Epithelial cell of prostate (primary cell): ENCODE measurements around the gene HERPUD2.
A peak's percentile ranks its signal among the peaks of the same experiment; 100 is the strongest.

ENCODE experiments used
- DNase-seq: peaks from one replicate; pipeline ENCODE4 v3.0.0-alpha.2; 2011; ENCODE audit warnings: low read depth, low spot score
- H3K27ac ChIP-seq: fragments of 450-650 bp; 2 replicates; pipeline ENCODE4 v1.5.1; 2017; ENCODE audit warnings: mild to moderate bottlenecking

The HERPUD2 gene

GRCh38 chr7:35694784-35695472 is at the start of gene HERPUD2:
Gene HERPUD2, minus strand, starts transcription at chr7:35695135. Its CDS starts 805 bp downstream, at chr7:35694330.
- peak within 1 kb of the TSS; percentile 89 for H3K27ac ChIP-seq
- DNase-seq: peak; percentile 60

GRCh38 chr7:35738889-35739288 is 44.0 kb upstream of the HERPUD2 start:
- no peak overlapping the region for H3K27ac ChIP-seq
- no peak for DNase-seq

- peak; percentile 86 for DNase-seq
- H3K27ac ChIP-seq: peak overlapping the region; percentile 67
These were observed 41.8 kb upstream of the HERPUD2 start for GRCh38 chr7:35736725-35737124.

GRCh38 chr7:35735396-35735795 is 40.5 kb upstream of the HERPUD2 start:
- no peak overlapping the region for H3K27ac ChIP-seq
- no peak for DNase-seq

GRCh38 chr7:35734001-35734483 is 39.1 kb upstream of the HERPUD2 start:
- no peak for DNase-seq
- no peak overlapping the region for H3K27ac ChIP-seq

GRCh38 chr7:35731349-35731748 is 36.4 kb upstream of the HERPUD2 start:
- no peak overlapping the region for H3K27ac ChIP-seq
- no peak for DNase-seq

GRCh38 chr7:35729061-35729783 is 34.3 kb upstream of the HERPUD2 start:
- no peak overlapping the region for H3K27ac ChIP-seq
- DNase-seq: no peak

GRCh38 chr7:35728412-35729060 is 33.6 kb upstream of the HERPUD2 start:
- DNase-seq: no peak
- no peak overlapping the region for H3K27ac ChIP-seq

GRCh38 chr7:35727571-35727970 is 32.6 kb upstream of the HERPUD2 start:
- no peak overlapping the region for H3K27ac ChIP-seq
- peak; percentile 18 for DNase-seq

GRCh38 chr7:35726654-35727053 is 31.7 kb upstream of the HERPUD2 start:
- no peak overlapping the region for H3K27ac ChIP-seq
- DNase-seq: no peak

GRCh38 chr7:35725280-35725680 is 30.3 kb upstream of the HERPUD2 start:
- H3K27ac ChIP-seq: no peak overlapping the region
- no peak for DNase-seq

GRCh38 chr7:35723011-35723410 is 28.1 kb upstream of the HERPUD2 start:
- no peak overlapping the region for H3K27ac ChIP-seq
- peak; percentile 27 for DNase-seq

GRCh38 chr7:35722054-35722849 is 27.3 kb upstream of the HERPUD2 start:
- DNase-seq: no peak
- no peak overlapping the region for H3K27ac ChIP-seq

GRCh38 chr7:35721288-35721687 is 26.4 kb upstream of the HERPUD2 start:
- no peak for DNase-seq
- no peak overlapping the region for H3K27ac ChIP-seq

GRCh38 chr7:35720849-35721248 is 25.9 kb upstream of the HERPUD2 start:
- no peak for DNase-seq
- H3K27ac ChIP-seq: no peak overlapping the region

GRCh38 chr7:35720032-35720431 is 25.1 kb upstream of the HERPUD2 start:
- H3K27ac ChIP-seq: no peak overlapping the region
- DNase-seq: no peak

GRCh38 chr7:35718047-35718446 is 23.1 kb upstream of the HERPUD2 start:
- no peak overlapping the region for H3K27ac ChIP-seq
- no peak for DNase-seq

- no peak for DNase-seq
- no peak overlapping the region for H3K27ac ChIP-seq
These were observed 22.6 kb upstream of the HERPUD2 start for GRCh38 chr7:35717516-35717915.

GRCh38 chr7:35717013-35717412 is 22.1 kb upstream of the HERPUD2 start:
- no peak overlapping the region for H3K27ac ChIP-seq
- DNase-seq: no peak

GRCh38 chr7:35716038-35716803 is 21.3 kb upstream of the HERPUD2 start:
- H3K27ac ChIP-seq: no peak overlapping the region
- DNase-seq: no peak
